Panc1 (cell line): ENCODE data around the gene PIK3R1.

Experiments
- POLR2AphosphoS5 ChIP-seq: IDR thresholded peaks from 2 replicates; pipeline ENCODE4 v1.6.1; 2012; ENCODE audit warnings: mild to moderate bottlenecking, low read depth, low read length, moderate library complexity
- REST ChIP-seq, 2 experiments: IDR thresholded peaks; 2 replicates each; pipeline ENCODE4 v1.6.1; 2011 to 2012; ENCODE audit warnings: low read depth in 2 of 2, control low read depth in 1 of 2, low read length in 1 of 2, mild to moderate bottlenecking in 1 of 2, moderate library complexity in 1 of 2; ENCODE audit not compliant: insufficient read depth in 1 of 2
- SIN3A ChIP-seq: IDR thresholded peaks from 2 replicates; pipeline ENCODE4 v1.6.1; 2012; ENCODE audit warnings: low read depth, mild to moderate bottlenecking, low read length, moderate library complexity, borderline replicate concordance; ENCODE audit not compliant: insufficient read depth
- TF ChIP-seq, protein P1 (sequence below): fragments of 450-650 bp; IDR thresholded peaks from 2 replicates; pipeline ENCODE4 v1.5.1; 2017; ENCODE audit warnings: mild to moderate bottlenecking

DNA sequence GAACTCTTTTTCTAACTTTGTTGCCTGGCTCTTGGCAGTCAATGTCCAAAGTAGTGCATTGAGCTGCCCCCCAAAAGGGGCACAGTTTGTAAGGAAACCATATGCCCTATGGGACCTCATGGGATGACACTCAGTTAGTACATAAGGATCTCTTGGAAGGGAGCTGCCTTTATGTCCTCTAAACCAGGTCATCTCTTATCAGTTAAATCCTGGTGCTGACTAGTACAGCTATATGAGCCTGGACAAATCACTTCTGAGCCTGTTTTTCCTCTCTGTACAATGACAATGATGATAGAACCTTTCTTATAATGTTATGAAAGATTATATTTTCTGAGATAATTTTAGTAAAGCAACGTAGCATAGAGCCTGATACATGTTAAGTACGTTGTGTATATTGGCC lies 44.1 kb downstream of the PIK3R1 start:
- TF ChIP-seq, protein P1, sequence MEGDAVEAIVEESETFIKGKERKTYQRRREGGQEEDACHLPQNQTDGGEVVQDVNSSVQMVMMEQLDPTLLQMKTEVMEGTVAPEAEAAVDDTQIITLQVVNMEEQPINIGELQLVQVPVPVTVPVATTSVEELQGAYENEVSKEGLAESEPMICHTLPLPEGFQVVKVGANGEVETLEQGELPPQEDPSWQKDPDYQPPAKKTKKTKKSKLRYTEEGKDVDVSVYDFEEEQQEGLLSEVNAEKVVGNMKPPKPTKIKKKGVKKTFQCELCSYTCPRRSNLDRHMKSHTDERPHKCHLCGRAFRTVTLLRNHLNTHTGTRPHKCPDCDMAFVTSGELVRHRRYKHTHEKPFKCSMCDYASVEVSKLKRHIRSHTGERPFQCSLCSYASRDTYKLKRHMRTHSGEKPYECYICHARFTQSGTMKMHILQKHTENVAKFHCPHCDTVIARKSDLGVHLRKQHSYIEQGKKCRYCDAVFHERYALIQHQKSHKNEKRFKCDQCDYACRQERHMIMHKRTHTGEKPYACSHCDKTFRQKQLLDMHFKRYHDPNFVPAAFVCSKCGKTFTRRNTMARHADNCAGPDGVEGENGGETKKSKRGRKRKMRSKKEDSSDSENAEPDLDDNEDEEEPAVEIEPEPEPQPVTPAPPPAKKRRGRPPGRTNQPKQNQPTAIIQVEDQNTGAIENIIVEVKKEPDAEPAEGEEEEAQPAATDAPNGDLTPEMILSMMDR, result no peak
- no peak for TF ChIP-seq SIN3A
- TF ChIP-seq REST (IDR thresholded peaks at IDR 0.05; ENCODE audit: insufficient read depth in 1 of 2, low read depth in 2 of 2, low read length in 1 of 2), result no peak
- TF ChIP-seq POLR2AphosphoS5, result no peak
